Endothelial cell of umbilical vein (primary cell): ENCODE results near the gene INPP5F. TPM values are rescaled to one million over a fixed set of nuclear protein-coding genes. Genes with fewer than 3 reads are reported as not detected.
A peak's percentile ranks its signal among the peaks of the same experiment; 100 is the strongest.

Experiments used
- BruUV-seq: library from RNA; stranded (reverse); fragments of 400-500 nt; replicated peaks from 2 replicates; lab custom pipeline; 2021; lab: Mats Ljungman, UMichigan
- CTCF ChIA-PET: fragments of 300-600, 350-600 bp; sonication (Branson Sonifier 250); formaldehyde crosslinking; loops from one replicate; lab custom pipeline; 2021; ENCODE audit warnings: antibody characterized with exemption, inconsistent platforms; lab: Charles Lee
- POLR2A ChIA-PET: fragments of 300-600, 350-600 bp; sonication (Branson Sonifier 250); formaldehyde crosslinking; loops from one replicate; lab custom pipeline; 2021; ENCODE audit warnings: antibody characterized with exemption, inconsistent platforms; lab: Charles Lee
- DNase-seq: peaks from one replicate; pipeline ENCODE4 v3.0.0-alpha.2; 2011; ENCODE audit warnings: low read depth, low spot score
- FAIRE-seq: peaks from 2 replicates; lab custom pipeline; 2011; peaks lifted over from hg19 to GRCh38; lab: Jason Lieb, UNC
- H2AFZ ChIP-seq: 2 replicates; pipeline ENCODE4 v1.6.0; 2012; ENCODE audit warnings: low read depth, low read length, control low read depth, inconsistent platforms
- H3K27ac ChIP-seq: 2 replicates; pipeline ENCODE4 v1.5.1; 2011; ENCODE audit warnings: low read depth, mild to moderate bottlenecking, control low read depth, low read length, moderate library complexity; ENCODE audit not compliant: insufficient read depth
- H3K27me3 ChIP-seq, 2 experiments: 2 replicates each; pipeline versions ENCODE4 v1.6.0 to v1.6.1; 2011; ENCODE audit warnings: low read length in 2 of 2, mixed read lengths in 1 of 2; ENCODE audit not compliant: control insufficient read depth in 2 of 2, insufficient read depth in 2 of 2
- H3K36me3 ChIP-seq, 2 experiments: 2 replicates in 1 of 2; 3 replicates in 1 of 2; pipeline ENCODE4 v1.5.1; 2011; ENCODE audit warnings: low read length in 2 of 2, mild to moderate bottlenecking in 1 of 2, moderate library complexity in 1 of 2; ENCODE audit not compliant: control insufficient read depth in 2 of 2, insufficient read depth in 2 of 2; ENCODE audit errors: extremely low read depth in 1 of 2
- H3K4me1 ChIP-seq: 3 replicates; pipeline ENCODE4 v1.5.1; 2011; ENCODE audit warnings: mild to moderate bottlenecking, low read length; ENCODE audit not compliant: control insufficient read depth, insufficient read depth; ENCODE audit errors: extremely low read depth
- H3K4me2 ChIP-seq: 2 replicates; pipeline ENCODE4 v1.6.1; 2011; ENCODE audit warnings: low read length, control low read depth, mixed read lengths; ENCODE audit not compliant: insufficient read depth
- H3K4me3 ChIP-seq, 3 experiments: fragments of 200-600 bp in 1 of 3; sonication (generic), shearing (Covaris generic) in 1 of 3; replicated peaks in 1 of 3; 2 replicates each; pipeline ENCODE4 v1.5.1; 2011 to 2016; ENCODE audit warnings: control low read depth in 3 of 3, low read length in 3 of 3, mild to moderate bottlenecking in 2 of 3, inconsistent platforms in 1 of 3, low read depth in 1 of 3, moderate library complexity in 1 of 3; ENCODE audit not compliant: insufficient read depth in 1 of 3
- H3K79me2 ChIP-seq: 2 replicates; pipeline ENCODE4 v1.6.0; 2012; ENCODE audit warnings: low read length, inconsistent platforms; ENCODE audit not compliant: control insufficient read depth, insufficient read depth
- H3K9ac ChIP-seq: replicated peaks from 2 replicates; pipeline ENCODE3; 2011; ENCODE audit warnings: low read length, control low read depth; ENCODE audit not compliant: insufficient read depth; ENCODE audit errors: extremely low read depth
- H3K9me1 ChIP-seq: replicated peaks from 3 replicates; pipeline ENCODE4 v1.6.0; 2011; ENCODE audit warnings: mild to moderate bottlenecking, low read length; ENCODE audit not compliant: control insufficient read depth, insufficient read depth; ENCODE audit errors: extremely low read depth
- H3K9me3 ChIP-seq: replicated peaks from 2 replicates; pipeline ENCODE4 v1.5.1; 2012; ENCODE audit warnings: low read length, inconsistent platforms; ENCODE audit not compliant: control insufficient read depth, insufficient read depth
- H4K20me1 ChIP-seq: replicated peaks from 2 replicates; pipeline ENCODE3; 2011; ENCODE audit warnings: mild to moderate bottlenecking, low read length; ENCODE audit not compliant: control insufficient read depth, insufficient read depth; ENCODE audit errors: extremely low read depth
- CTCF ChIP-seq, 2 donors: IDR thresholded peaks; 1 replicate in 1 of 2; 2 replicates in 1 of 2; pipeline ENCODE4 v1.5.1; 2011; ENCODE audit warnings: low read length in 2 of 2, mild to moderate bottlenecking in 2 of 2, moderate library complexity in 2 of 2, control low read depth in 1 of 2, inconsistent platforms in 1 of 2, low read depth in 1 of 2; ENCODE audit not compliant: insufficient read depth in 1 of 2; ENCODE audit errors: extremely low read depth in 1 of 2
- EZH2 ChIP-seq: IDR thresholded peaks from 2 replicates; pipeline ENCODE4 v1.6.1; 2012; ENCODE audit warnings: borderline replicate concordance, low read depth, mild to moderate bottlenecking, moderate library complexity, low read length, inconsistent platforms; ENCODE audit not compliant: severe bottlenecking
- GATA2 ChIP-seq: IDR thresholded peaks from 2 replicates; pipeline ENCODE4 v1.7.0; 2011; ENCODE audit warnings: low read depth, mild to moderate bottlenecking, moderate library complexity, mixed read lengths, low read length; ENCODE audit not compliant: insufficient read length, insufficient read depth
- JUN ChIP-seq: IDR thresholded peaks from 2 replicates; pipeline ENCODE4 v1.6.1; 2011; ENCODE audit warnings: borderline replicate concordance, low read depth; ENCODE audit not compliant: insufficient read length, insufficient read depth
- MAX ChIP-seq: IDR thresholded peaks from 2 replicates; pipeline ENCODE4 v1.6.1; 2011; ENCODE audit not compliant: insufficient read depth, insufficient read length
- MYC ChIP-seq: IDR thresholded peaks from one replicate; pipeline ENCODE4 v1.6.1; 2011; ENCODE audit warnings: mild to moderate bottlenecking, low read depth, low read length
- POLR2AphosphoS5 ChIP-seq: IDR thresholded peaks from 2 replicates; pipeline ENCODE4 v1.6.1; 2012; ENCODE audit warnings: low read depth, mild to moderate bottlenecking, control low read depth, low read length, moderate library complexity; ENCODE audit not compliant: insufficient read depth
- dilution Hi-C: fragments of 300-500 bp; cut with MboI; formaldehyde crosslinking; loops from one replicate; pipeline ENCODE4 v1.15.0; 2019; ENCODE audit warnings: low sequenced_read_pairs; ENCODE audit not compliant: extremely low pct_ligation_motif_present
- intact Hi-C: fragments of 100-400 bp; cut with micrococcal nuclease; formaldehyde crosslinking; loops from one replicate; pipeline ENCODE4 v1.10.0; 2022
- polyA plus RNA-seq, 4 experiments: library from polyadenylated mRNA; depleted of rRNA in 3 of 4; stranded (reverse) in 3 of 4; unstranded in 1 of 4; fragments of >200 nt; gene quantifications; 2 replicates each; pipeline versions ENCODE4 v1.2.1 to v1.2.3, GENCODE V29; 2011 to 2012; ENCODE audit warnings: missing spikeins in 1 of 4
- total RNA-seq: library from RNA; stranded (reverse); gene quantifications from 2 replicates; pipeline ENCODE4 v1.2.3, GENCODE V29; 2021

Gene INPP5F
- total and polyA plus RNA-seq, 2 donors (not counting 3 experiments of a cell fraction or from before 2014, with no cell fraction given) = 6.1 to 20.3 TPM

- BruUV-seq = no TSS peak
- Histone ChIP-seq H3K9me3 (no peaks in the 10 kb centered on the region), H3K36me3 (no peaks in the 10 kb centered on the region), H3K4me3 (peak overlapping the region in 1 of 3 experiments; percentile 57), H4K20me1 (no peaks in the 10 kb centered on the region), H3K9ac (no peak overlapping the region), H3K27me3 (no peaks in the 10 kb centered on the region), H3K79me2 (peaks cover 13% of the 10 kb centered on the region), H3K27ac (peak overlapping the region; percentile 91), H3K9me1 (no peaks in the 10 kb centered on the region), H2AFZ (no peak overlapping the region), H3K4me1 (peaks cover 53% of the 10 kb centered on the region), H3K4me2 (peak overlapping the region; percentile 96)
- FAIRE-seq (no peak), DNase-seq (no peak)
- intact Hi-C loops = loop anchor here (1.0 to 2.0 kb wide), 4 partner anchors 11 to 120 kb away; partner anchors contain the start of gene BAG3
- ChIA-PET CTCF (interaction anchor here (0.7 to 6.9 kb wide), 9 partner anchors 10 to 84 kb away, joined by 3 to 67 read pairs (median 5); no protein-coding TSS in a partner anchor), POLR2A (no interaction called here)
- TF ChIP-seq JUN = no peak
- TF ChIP-seq EZH2 = no peak
- no peak for TF ChIP-seq MAX
- no peak for TF ChIP-seq MYC
- TF ChIP-seq GATA2 = no peak
- no peak for TF ChIP-seq CTCF (IDR thresholded peaks at IDR 0.05; ENCODE audit: extremely low read depth in 1 of 2, insufficient read depth in 1 of 2, low read depth in 1 of 2, low read length in 2 of 2)
- no peak for TF ChIP-seq POLR2AphosphoS5
- dilution Hi-C loops = no loop called here
Measured at GRCh38 chr10:119770928-119771327, 45.1 kb downstream of the INPP5F start.
